DND-41 (cell line): ENCODE results near the gene RNFT2.

Experiments
- CTCF ChIP-seq: IDR thresholded peaks from 2 replicates; pipeline ENCODE4 v1.5.1; 2012; ENCODE audit warnings: borderline replicate concordance, low read length, moderate library complexity, mild to moderate bottlenecking; ENCODE audit not compliant: poor library complexity, severe bottlenecking; ENCODE audit errors: extremely low read depth
- EZH2 ChIP-seq: IDR thresholded peaks from 3 replicates; pipeline ENCODE4 v1.6.1; 2012; ENCODE audit warnings: borderline replicate concordance, low read depth, mild to moderate bottlenecking, moderate library complexity, low read length, inconsistent platforms; ENCODE audit not compliant: severe bottlenecking

- TF ChIP-seq CTCF: no peak
- no peak for TF ChIP-seq EZH2
Observed at GRCh38 chr12:116731801-116732200, 6.3 kb upstream of the RNFT2 start.
